Stimulated activated naive CD8-positive, alpha-beta T cell treated with anti-CD3 and anti-CD28 coated beads, Interleukin-15, amount 100 ng/mL, for 72 hours (primary cell): ENCODE data around the gene NAA15.
"Not testable (repeated sequence)": the region's sequence is repeated elsewhere in the genome, so short reads cannot be mapped to it uniquely, and the experiment has no call there.

Experiments used
- ATAC-seq: fragments of 150-1000 bp; cut with Tn5 transposase; 2 replicates; pipeline ENCODE4 v1.10.0; 2021; ENCODE audit warnings: mild to moderate bottlenecking, moderate library complexity
- DNase-seq, 2 donors: peaks; one replicate each; pipeline ENCODE4 v3.0.0; 2021 to 2022
- H3K27ac Mint-ChIP-seq, 2 donors: one replicate each; pipeline ENCODE4 v1.8.0; 2022; ENCODE audit warnings: mild to moderate bottlenecking in 2 of 2, mixed read lengths in 2 of 2, moderate library complexity in 2 of 2
- H3K27me3 Mint-ChIP-seq: one replicate; pipeline ENCODE4 v1.8.0; 2022; ENCODE audit warnings: mixed read lengths
- H3K4me1 Mint-ChIP-seq: one replicate; pipeline ENCODE4 v1.8.0; 2022; ENCODE audit warnings: mild to moderate bottlenecking, mixed read lengths
- H3K4me3 Mint-ChIP-seq, 2 donors: one replicate each; pipeline ENCODE4 v1.8.0; 2022; ENCODE audit warnings: mild to moderate bottlenecking in 2 of 2, mixed read lengths in 2 of 2, moderate library complexity in 1 of 2
- H3K9me3 Mint-ChIP-seq, 2 donors: one replicate each; pipeline ENCODE4 v1.8.0; 2022; ENCODE audit warnings: mixed read lengths in 2 of 2

NAA15 gene

DNA sequence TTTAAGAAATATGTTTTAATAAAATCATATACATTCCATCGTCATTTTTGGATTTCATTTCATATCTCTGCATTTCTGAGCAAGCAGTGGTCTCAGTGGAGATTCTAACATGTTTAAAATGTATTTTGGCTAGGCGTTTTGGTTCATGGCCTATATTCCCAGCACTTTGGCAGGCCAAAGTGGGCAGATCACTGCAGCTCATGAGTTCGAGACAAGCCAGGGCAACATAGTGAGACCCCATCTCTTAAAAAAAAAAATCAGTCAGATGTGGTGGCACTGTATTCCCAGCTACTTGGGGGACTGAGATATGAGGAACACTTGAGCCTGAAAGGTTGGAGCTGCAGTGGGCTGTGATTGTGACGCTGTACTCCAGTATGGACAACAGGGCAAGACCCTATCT lies 85.1 kb downstream of the NAA15 start:
- H3K27ac Mint-ChIP-seq, result no peak overlapping the region
- peaks cover 14% of the 10 kb centered on the region for H3K4me1 Mint-ChIP-seq
- no peaks in the 10 kb centered on the region for H3K9me3 Mint-ChIP-seq
- ATAC-seq, result no peak
- no peaks in the 10 kb centered on the region for H3K27me3 Mint-ChIP-seq
- no peak for DNase-seq
- no peak overlapping the region for H3K4me3 Mint-ChIP-seq

DNA sequence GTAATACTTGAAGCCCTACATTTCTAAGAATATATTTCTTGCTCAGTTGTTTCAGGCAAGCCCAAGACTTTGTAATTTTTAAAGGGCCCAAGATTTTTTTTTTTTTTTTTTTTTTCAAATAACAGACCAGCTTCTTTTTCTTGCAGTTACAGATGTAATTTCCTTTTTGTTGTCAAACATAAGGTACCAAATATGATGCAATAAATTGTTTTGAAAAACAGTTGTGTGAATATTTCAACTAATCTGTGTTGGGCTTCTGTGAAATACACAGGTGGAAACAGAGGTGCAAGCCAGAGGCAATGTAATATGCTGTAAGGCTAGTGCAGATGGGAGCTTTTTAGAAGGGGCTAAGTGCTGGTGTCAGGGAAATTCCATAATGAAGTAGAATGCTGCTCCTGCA lies 87.8 kb downstream of the NAA15 start:
- ATAC-seq (no peak), DNase-seq (no peak)
- peaks cover 14% of the 10 kb centered on the region for H3K4me1 Mint-ChIP-seq
- H3K27ac Mint-ChIP-seq, result peak overlapping the region in 1 of 2 donors; percentile 53
- H3K9me3 Mint-ChIP-seq, result no peaks in the 10 kb centered on the region
- H3K27me3 Mint-ChIP-seq, result no peaks in the 10 kb centered on the region
- no peak overlapping the region for H3K4me3 Mint-ChIP-seq

DNA sequence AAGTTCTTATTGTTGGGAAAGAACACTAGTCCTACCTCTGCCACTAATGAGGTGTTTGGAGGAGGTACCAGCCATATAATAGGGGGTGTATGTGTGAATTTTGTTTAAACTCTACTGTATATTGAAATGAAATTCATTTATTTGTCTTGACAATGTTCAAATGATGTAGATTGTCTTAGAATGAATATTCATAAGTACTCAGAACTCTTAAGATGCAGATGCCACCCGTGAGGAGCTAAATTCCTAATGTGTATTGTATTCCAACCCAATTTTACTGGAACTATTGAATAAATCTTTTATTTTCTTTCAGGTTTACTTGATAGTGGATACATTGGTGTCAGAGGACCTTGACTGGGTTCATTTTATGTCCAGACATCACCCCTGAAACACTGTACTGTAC lies 88.7 kb downstream of the NAA15 start:
- peaks cover 14% of the 10 kb centered on the region for H3K4me1 Mint-ChIP-seq
- no peaks in the 10 kb centered on the region for H3K9me3 Mint-ChIP-seq
- no peaks in the 10 kb centered on the region for H3K27me3 Mint-ChIP-seq
- ATAC-seq (no peak), DNase-seq (no peak)
- no peak overlapping the region for H3K4me3 Mint-ChIP-seq
- no peak overlapping the region for H3K27ac Mint-ChIP-seq

DNA sequence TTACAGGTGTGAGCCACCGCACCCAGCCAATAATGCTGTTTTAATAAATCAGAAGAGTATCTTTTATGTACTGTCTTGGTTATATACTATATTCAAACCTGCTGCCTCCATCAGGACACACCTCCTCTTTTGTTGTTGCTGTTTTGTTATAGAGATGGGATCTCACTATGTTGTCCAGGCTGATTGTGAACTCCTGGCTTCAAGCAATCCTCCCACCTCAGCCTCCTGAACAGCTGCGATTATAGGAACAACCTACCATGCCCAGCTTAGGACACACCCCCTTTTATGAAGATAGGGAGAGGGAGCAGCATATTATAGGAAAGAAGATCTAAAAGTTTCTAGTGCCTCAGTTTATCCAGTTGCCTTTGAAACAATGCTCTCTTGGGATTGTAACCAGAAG lies 90.4 kb downstream of the NAA15 start:
- Mint-ChIP-seq H3K4me1 (peaks cover 14% of the 10 kb centered on the region), H3K9me3 (no peaks in the 10 kb centered on the region), H3K27me3 (no peaks in the 10 kb centered on the region), H3K27ac (no peak overlapping the region), H3K4me3 (no peak overlapping the region)
- ATAC-seq (no peak), DNase-seq (no peak)

DNA sequence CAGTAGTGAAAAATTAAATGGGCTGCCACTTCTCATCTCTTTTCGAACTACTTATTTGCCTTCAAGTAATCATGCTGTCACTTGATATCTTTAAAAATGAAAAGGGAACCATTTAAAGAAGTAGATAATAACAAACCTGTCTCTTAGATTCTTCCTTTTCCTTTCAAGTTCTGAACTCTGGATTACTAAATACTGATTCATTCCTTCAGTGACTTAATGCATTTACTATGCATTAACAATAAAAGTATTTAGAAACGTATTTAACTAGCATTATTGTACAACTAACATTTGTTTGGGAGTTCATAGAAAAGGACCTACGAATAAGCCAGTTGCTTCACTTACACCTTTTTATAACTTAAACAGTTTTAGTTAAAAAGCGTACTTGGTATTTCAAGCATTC lies 91.5 kb downstream of the NAA15 start:
- H3K9me3 Mint-ChIP-seq, result no peaks in the 10 kb centered on the region

DNA sequence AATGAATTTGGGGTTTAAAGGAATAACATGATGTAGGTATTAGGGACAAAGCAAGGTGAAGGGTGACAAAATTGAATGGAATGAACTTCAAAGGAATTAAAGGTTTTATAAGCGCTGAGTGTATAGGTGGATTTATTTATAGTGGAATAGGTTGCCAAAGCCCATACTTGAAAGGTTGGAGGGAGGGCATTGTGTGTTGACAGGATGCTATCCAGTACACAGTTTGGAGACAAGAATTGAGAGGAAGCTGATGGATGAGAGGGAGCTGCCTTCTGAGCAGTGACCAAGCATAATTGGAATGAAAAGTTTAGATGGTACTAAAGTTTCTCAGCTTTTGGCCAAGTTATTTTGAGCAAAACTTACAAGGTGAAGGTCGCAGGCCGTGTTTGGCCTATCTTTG lies 100.1 kb downstream of the NAA15 start:
- Mint-ChIP-seq H3K4me3 (no peak overlapping the region), H3K9me3 (no peaks in the 10 kb centered on the region), H3K4me1 (no peaks in the 10 kb centered on the region), H3K27me3 (no peaks in the 10 kb centered on the region), H3K27ac (no peak overlapping the region)
- no peak for DNase-seq
- no peak for ATAC-seq

More for the DNA sequence above, 91.5 kb downstream of the NAA15 start:
- Mint-ChIP-seq H3K27ac (no peak overlapping the region), H3K27me3 (no peaks in the 10 kb centered on the region), H3K4me1 (peaks cover 14% of the 10 kb centered on the region), H3K4me3 (no peak overlapping the region)
- no peak for ATAC-seq
- no peak for DNase-seq

DNA sequence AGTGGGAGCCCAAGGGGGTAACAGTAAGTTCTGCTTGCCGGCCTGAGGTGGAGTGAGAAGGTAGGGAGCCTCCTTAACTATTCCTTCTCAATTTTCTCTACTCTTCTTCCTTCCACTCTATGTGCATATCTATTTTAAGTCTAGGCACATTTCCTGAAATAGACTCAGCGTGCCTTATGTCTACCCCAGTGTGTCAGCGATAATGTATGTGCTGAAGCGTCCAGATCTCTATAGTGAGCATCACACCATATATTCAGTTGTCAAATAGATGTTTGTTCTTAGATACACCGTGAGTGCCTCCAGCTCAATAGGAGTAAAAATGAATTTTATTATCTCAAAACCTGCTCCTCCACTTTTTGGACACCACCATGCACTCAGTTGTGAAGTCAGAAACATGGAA lies 101.1 kb downstream of the NAA15 start:
- H3K4me1 Mint-ChIP-seq, result no peaks in the 10 kb centered on the region
- ATAC-seq, result no peak

DNA sequence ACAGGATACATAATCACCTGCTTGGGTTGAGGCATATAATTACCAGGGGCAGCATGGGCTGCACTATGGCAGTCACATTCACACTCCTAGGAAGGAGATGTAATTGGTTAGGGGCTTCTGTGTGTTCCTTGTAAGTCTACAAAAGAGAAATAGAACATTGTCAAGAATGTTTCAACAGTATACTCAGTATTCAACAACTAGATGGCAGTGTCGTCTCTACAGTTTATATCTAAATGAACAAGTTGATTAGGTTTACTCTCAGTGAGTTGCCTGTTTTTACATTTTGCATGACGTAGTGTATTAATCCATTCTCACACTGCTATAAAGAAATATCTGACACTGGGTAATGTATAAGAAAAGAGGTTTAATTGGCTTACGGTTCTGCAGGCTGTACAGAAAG lies 102.2 kb downstream of the NAA15 start:
- DNase-seq (no peak), ATAC-seq (no peak)
- Mint-ChIP-seq H3K9me3 (no peaks in the 10 kb centered on the region), H3K27ac (no peak overlapping the region), H3K4me1 (no peaks in the 10 kb centered on the region), H3K27me3 (no peaks in the 10 kb centered on the region), H3K4me3 (no peak overlapping the region)

More for the DNA sequence above, 101.1 kb downstream of the NAA15 start:
- Mint-ChIP-seq H3K27me3 (no peaks in the 10 kb centered on the region), H3K9me3 (no peaks in the 10 kb centered on the region), H3K27ac (no peak overlapping the region), H3K4me3 (no peak overlapping the region)
- DNase-seq, result no peak

DNA sequence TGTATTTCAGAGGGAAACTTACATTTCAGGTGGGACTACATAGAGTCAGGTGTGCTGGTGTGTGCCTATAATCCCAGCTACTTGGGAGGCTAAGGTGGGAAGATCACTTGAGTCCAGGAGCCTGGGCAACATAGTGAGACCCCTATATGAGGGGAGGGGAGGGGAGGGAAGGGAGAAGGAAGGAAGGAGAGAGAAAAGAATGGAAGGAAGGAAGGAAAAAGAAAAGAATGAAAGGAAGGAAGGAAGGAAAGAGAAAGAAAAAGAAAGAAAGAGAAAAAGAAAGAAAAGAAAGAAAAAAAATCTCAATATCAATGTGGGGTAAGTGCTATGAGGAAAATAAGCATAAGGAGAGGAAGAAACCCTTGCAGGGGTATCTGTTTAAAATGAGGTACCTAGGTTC lies 109.0 kb downstream of the NAA15 start:
- Mint-ChIP-seq H3K4me1 (no peaks in the 10 kb centered on the region), H3K4me3 (no peak overlapping the region), H3K9me3 (peaks cover 4 to 13% of the 10 kb centered on the region in 2 donors), H3K27ac (peak overlapping the region in 1 of 2 donors; percentile 2), H3K27me3 (no peaks in the 10 kb centered on the region)
- ATAC-seq (no peak), DNase-seq (no peak)

DNA sequence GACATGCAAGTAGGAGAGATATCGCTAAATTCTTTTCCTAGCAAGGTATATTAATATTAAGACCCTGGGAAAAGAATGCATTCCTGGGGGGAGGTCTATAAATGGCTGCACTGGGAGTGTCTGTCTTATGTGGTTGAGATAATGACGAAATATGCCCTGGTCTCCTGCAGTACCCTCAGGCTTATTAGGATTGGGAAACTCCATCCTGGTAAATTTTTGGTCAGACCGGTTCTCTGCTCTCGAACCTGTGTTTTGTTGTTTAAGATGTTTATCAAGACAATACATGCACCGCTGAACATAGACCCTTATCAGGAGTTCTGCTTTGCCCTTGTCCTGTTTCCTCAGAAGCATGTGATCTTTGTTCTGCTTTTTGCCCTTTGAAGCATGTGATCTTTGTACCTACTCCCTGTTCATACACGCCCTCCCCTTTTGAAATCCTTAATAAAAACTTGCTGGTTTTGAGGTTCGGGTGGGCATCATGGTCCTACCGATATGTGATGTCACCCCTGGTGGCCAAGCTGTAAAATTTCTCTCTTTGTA lies 113.4 kb downstream of the NAA15 start:
- not testable (repeated sequence) for H3K27me3 Mint-ChIP-seq, DNase-seq, H3K4me3 Mint-ChIP-seq, H3K27ac Mint-ChIP-seq, ATAC-seq
- Mint-ChIP-seq H3K9me3 (peaks cover 4 to 14% of the 10 kb centered on the region in 2 donors), H3K4me1 (peaks cover 15% of the 10 kb centered on the region)

DNA sequence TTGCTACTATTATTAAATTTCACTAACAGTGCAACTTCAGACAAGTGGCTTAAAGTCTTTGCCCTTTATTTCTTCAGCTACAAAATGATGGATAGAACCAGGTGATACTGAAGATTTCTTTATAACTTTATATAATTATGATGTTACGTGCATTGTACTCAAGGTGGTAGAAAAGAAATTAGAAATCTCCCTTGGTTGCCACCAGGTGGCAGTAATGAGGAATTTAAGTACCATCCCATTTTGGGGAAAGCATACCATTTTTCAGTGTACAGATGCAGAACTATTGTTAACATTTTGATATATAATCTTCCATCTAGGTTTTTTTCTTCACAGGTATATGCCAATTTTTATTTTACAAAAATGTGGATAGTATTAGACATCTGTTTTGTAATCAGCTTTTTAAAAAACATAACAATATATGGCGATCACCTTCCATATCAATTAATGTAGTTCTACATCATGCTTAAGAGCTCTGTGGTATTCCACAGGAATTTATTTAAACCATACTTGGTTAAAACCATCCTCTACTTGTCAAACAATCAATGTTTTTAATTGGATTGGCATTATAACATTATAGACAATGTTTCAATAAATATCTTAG lies 114.9 kb downstream of the NAA15 start:
- peaks cover 10 to 14% of the 10 kb centered on the region in 2 donors for H3K9me3 Mint-ChIP-seq
- no peak for DNase-seq
- H3K4me3 Mint-ChIP-seq, result no peak overlapping the region
- H3K4me1 Mint-ChIP-seq, result peaks cover 18% of the 10 kb centered on the region
- no peak overlapping the region for H3K27ac Mint-ChIP-seq
- no peaks in the 10 kb centered on the region for H3K27me3 Mint-ChIP-seq
- ATAC-seq, result no peak

DNA sequence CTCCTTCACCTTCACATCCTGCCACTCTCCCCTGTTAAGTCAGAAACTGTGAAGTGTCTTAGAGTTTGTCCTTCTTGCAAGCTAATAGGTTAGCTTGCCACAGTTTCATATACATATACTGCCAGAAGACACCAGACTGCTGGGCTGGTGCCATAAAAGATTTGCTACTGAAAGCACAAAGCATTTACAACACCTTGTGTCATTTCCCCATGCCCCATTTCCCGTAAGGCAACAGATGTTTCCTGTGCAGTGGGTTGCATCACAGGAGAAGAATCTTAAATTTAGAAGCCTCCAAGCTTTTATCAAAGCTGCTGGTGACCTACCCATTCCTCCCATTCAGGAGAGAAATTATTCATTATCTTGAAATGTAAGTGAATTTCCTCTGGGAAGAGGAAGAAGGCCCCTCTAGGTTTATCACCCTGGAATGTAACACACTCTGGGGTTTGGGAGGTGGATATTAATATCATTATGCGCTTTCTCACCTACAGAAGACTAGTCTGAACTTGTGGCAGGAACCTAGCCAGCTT lies 118.1 kb downstream of the NAA15 start:
- Mint-ChIP-seq H3K27ac (peak overlapping the region; percentile 82 to 87), H3K4me1 (peaks cover 18% of the 10 kb centered on the region), H3K9me3 (peaks cover 13 to 17% of the 10 kb centered on the region in 2 donors), H3K27me3 (no peaks in the 10 kb centered on the region), H3K4me3 (peak overlapping the region in 1 of 2 donors; percentile 62)
- ATAC-seq (peak; percentile 97), DNase-seq (peak in 1 of 2 donors; percentile 70)

DNA sequence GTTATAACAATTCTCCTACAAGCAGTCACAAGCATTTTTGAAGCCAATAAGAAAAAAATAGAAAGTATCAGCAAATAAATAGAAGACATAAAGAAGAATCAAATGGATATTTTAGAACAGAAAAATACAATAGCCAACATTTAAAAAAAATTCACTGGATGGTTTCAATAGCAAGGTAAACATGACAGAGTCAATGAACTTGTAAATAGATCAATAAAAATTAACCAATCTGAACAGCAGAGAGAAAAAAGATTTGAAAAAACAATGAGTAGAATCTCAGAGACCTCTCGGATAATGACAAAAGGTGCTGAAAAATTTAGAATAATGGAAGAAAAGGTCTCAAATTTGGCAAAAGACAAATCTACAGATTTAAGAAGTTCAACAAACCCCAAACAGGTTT lies 119.3 kb downstream of the NAA15 start:
- Mint-ChIP-seq H3K9me3 (peaks cover 5 to 17% of the 10 kb centered on the region in 2 donors), H3K4me1 (peaks cover 18% of the 10 kb centered on the region), H3K27ac (no peak overlapping the region), H3K27me3 (no peaks in the 10 kb centered on the region), H3K4me3 (no peak overlapping the region)
- DNase-seq, result no peak
- no peak for ATAC-seq

DNA sequence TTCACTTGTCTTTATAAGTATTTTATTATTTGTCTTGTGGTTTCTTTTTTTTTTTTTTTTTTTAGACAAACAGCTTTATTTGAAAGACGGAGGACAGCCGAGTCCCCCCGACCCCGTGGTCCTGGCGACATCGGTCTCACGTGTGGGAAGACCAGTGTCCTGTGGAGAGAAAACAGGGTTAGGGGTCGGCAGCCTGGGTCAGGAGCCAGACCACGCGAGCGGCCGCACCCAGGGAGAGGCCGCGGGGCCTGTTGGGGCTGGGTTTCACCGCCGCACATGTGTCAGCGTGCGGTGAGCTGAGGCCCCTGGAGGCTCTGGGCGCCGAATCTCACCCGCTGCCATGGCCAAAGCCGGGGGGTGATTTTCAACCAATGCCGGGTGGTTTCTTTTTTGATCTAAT lies 134.8 kb downstream of the NAA15 start:
- Mint-ChIP-seq H3K9me3 (peaks cover 23 to 57% of the 10 kb centered on the region in 2 donors), H3K4me1 (no peaks in the 10 kb centered on the region), H3K27me3 (no peaks in the 10 kb centered on the region), H3K4me3 (no peak overlapping the region), H3K27ac (no peak overlapping the region)
- ATAC-seq (no peak), DNase-seq (no peak)

DNA sequence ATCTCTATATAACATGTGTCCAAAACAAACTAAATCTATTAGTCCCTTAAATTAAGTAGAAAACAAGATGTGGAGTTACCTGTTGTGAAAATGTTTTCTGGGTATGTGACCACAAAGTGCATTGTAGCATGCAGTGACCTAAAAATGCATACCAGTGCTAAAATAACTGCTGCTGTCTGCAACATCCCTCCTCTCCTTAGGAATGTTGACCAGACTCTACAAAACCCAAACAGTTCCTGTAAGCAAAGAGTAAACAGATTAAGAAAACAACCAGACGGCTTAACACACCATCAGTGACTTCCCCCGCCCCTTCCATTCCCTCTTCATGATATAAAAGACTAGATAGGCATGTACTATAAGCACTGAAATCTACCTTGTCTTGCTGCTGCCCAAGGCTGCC lies 136.8 kb downstream of the NAA15 start:
- no peak for ATAC-seq
- Mint-ChIP-seq H3K4me3 (no peak overlapping the region), H3K27me3 (no peaks in the 10 kb centered on the region), H3K9me3 (peaks cover 22 to 51% of the 10 kb centered on the region in 2 donors), H3K27ac (no peak overlapping the region), H3K4me1 (no peaks in the 10 kb centered on the region)
- DNase-seq, result no peak

DNA sequence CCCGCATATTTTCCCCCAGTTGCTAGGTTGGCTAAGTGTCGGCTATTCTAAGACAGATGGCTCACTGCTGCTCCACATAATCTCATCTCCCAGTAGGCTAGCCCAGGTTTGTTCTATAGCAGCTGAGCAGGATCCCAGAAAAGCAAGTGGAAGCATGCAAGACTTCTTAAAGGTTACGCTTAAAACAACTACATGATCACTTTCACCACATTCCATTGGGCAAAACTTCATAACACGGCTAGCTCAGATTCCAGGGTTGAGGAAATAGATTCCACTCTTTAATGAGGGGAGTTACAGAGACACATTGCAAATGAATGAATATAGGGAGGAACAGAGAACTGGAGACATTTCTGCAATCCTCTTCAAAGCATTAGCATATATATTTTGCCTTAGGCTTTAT lies 139.7 kb downstream of the NAA15 start:
- H3K27ac Mint-ChIP-seq, result no peak overlapping the region
- DNase-seq (no peak), ATAC-seq (no peak)
- no peak overlapping the region for H3K4me3 Mint-ChIP-seq
- peaks cover 22 to 44% of the 10 kb centered on the region in 2 donors for H3K9me3 Mint-ChIP-seq
- H3K4me1 Mint-ChIP-seq, result no peaks in the 10 kb centered on the region
- no peaks in the 10 kb centered on the region for H3K27me3 Mint-ChIP-seq

DNA sequence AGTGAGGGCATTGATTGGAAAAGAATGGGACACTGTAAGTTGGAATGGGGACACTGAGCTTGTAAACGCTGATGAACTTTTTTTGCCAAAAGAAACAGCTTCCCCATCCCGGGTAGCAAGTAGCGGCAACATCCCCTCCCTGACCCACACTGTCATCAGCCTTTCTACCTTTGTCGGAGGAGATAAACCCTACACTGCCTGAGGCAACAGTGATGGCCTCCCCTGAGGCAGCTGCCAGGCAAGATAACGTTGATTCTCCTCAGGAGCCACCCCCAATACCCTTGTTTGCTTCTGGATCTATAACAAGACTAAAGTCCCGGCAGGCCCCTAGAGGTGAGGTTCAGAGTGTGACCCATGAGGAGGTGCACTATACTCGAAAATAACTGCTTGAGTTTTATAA lies 142.4 kb downstream of the NAA15 start:
- no peak overlapping the region for H3K4me3 Mint-ChIP-seq
- ATAC-seq (no peak), DNase-seq (no peak)
- H3K4me1 Mint-ChIP-seq, result no peaks in the 10 kb centered on the region
- no peak overlapping the region for H3K27ac Mint-ChIP-seq
- no peaks in the 10 kb centered on the region for H3K27me3 Mint-ChIP-seq
- H3K9me3 Mint-ChIP-seq, result peaks cover 7 to 20% of the 10 kb centered on the region in 2 donors
